Bronchial epithelial cell (primary cell): Measurements from ENCODE around the gene DDX43. TPM values are rescaled to one million over a fixed set of nuclear protein-coding genes. Genes with fewer than 3 reads are reported as not detected.
A peak's percentile ranks its signal among the peaks of the same experiment; 100 is the strongest.

ENCODE experiments used
- DNase-seq: peaks from one replicate; pipeline ENCODE4 v3.0.0-alpha.2; 2010; ENCODE audit warnings: low read depth
- FAIRE-seq: peaks from 2 replicates; lab custom pipeline; 2011; peaks lifted over from hg19 to GRCh38; lab: Jason Lieb, UNC
- H3K27me3 ChIP-seq: 2 replicates; pipeline ENCODE4 v1.5.1; 2011; ENCODE audit warnings: low read length; ENCODE audit not compliant: control insufficient read depth, insufficient read depth
- H3K36me3 ChIP-seq: 2 replicates; pipeline ENCODE4 v1.5.1; 2011; ENCODE audit warnings: low read length; ENCODE audit not compliant: control insufficient read depth, insufficient read depth
- H3K4me3 ChIP-seq: 2 replicates; pipeline ENCODE4 v1.5.1; 2011; ENCODE audit warnings: mild to moderate bottlenecking, low read depth, low read length, control low read depth
- CTCF ChIP-seq: IDR thresholded peaks from 2 replicates; pipeline ENCODE4 v1.5.1; 2011; ENCODE audit warnings: mild to moderate bottlenecking, moderate library complexity, low read length, control low read depth, inconsistent platforms; ENCODE audit not compliant: insufficient read depth, severe bottlenecking
- total RNA-seq: library from RNA; depleted of rRNA; stranded (reverse); fragments of >200 nt; gene quantifications from 2 replicates; pipeline ENCODE4 v1.2.1, GENCODE V29; 2014

DDX43 gene
- total RNA-seq, result 0.26 and 0.64 TPM in 2 replicates

- DNase-seq, result peak; percentile 15
- peak within 1 kb of the TSS; percentile 13 for H3K4me3 ChIP-seq
- no peak for TF ChIP-seq CTCF
- no peak for FAIRE-seq
- no peaks in the 10 kb centered on the region for H3K27me3 ChIP-seq
- H3K36me3 ChIP-seq, result no peaks in the 10 kb centered on the region
These were observed at the start of gene DDX43 for GRCh38 chr6:73394577-73395354. Gene DDX43, plus strand, starts transcription at chr6:73394828. Its CDS starts 78 bp downstream, at chr6:73394906.

DNA sequence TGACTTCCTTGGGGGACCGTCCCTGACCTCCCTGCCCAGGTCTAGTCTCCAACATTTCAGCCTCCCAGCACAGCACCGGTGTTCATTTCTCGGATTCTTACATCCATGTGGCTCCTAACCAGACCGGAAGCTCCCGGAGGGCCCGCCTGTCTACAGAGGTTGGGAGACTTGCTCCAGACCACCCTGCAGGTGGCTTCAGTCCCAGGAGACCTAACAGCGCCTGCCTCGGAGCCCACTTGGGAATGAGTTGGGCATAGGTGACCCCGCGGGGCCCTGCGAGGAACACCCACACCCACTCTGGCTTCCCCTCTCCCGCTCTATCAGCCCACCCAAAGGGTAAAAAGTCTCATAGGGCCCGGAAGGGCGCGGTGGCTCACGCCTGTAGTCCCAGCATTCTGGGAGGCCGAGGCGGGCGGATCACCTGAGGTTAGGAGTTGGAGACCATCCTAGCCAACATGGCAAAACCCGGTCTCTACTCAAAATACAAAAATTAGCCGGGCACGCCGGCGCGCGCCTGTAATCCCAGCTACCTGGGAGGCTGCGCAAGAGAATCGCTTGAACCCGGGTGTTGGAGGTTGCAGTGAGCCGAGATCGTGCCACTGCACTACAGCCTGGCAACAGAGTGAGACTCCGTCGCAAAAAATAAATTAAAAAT lies 46.0 kb upstream of the DDX43 start:
- Histone ChIP-seq H3K36me3 (no peaks in the 10 kb centered on the region), H3K4me3 (no peak overlapping the region), H3K27me3 (no peaks in the 10 kb centered on the region)
- no peak for FAIRE-seq
- no peak for TF ChIP-seq CTCF
- DNase-seq, result no peak

DNA sequence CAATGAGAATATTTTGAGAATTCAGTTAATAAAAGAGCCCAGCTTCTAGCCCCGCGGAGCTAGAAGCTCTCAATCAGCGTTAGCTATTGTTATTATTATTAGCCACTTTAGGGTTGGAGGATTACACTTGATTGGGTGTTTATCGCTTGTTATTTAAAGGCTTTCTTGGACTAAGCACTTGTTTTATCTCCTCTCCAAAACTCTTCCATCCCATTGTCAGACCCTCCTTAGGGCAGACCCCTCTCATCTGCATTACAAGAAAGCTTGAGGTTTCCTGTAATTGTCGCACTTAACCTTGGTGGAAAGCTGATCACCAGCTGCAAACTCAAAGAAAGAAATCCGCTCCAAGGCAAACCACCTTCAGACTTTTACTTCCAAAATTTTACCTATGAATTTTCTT lies 45.3 kb upstream of the DDX43 start:
- no peaks in the 10 kb centered on the region for H3K36me3 ChIP-seq
- no peak overlapping the region for H3K4me3 ChIP-seq
- no peak for FAIRE-seq
- H3K27me3 ChIP-seq, result no peaks in the 10 kb centered on the region
- TF ChIP-seq CTCF, result no peak
- DNase-seq, result no peak

- H3K4me3 ChIP-seq, result no peak within 1 kb of the TSS
- TF ChIP-seq CTCF, result no peak
- no peaks in the 10 kb centered on the region for H3K27me3 ChIP-seq
- no peaks in the 10 kb centered on the region for H3K36me3 ChIP-seq
- FAIRE-seq (no peak), DNase-seq (no peak)
These were observed 40.7 kb upstream of the DDX43 start, which contains the start of gene DPPA5 for GRCh38 chr6:73353636-73354593. Gene DPPA5, minus strand, starts transcription at chr6:73354276. Its CDS starts 51 bp downstream, at chr6:73354225.

DNA sequence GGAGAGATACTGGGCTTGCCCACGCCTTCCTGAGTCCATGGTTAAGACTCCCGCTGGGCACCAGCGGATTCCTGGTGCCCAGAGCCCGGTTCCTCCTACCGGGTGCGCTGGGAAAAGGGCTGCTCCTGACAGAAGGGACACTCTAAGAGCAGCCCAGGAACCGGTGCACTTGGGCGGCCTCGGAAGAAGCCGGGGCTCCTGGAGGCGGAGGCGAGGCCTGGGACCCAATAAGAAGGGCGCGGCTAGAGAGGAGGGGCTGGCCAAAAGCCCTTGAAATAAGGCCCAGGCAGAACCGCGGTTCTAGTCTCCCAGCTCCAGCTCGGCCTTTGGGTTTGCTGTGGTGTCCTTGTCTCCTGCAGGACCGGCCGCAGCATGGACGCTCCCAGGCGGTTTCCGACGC lies 32.3 kb upstream of the DDX43 start, which contains the start of gene KHDC3L:
Gene KHDC3L, plus strand, starts transcription at position 301 of the 400 bp plus-strand sequence. Its CDS starts 72 bp downstream, at position 373.
- TF ChIP-seq CTCF, result no peak
- H3K27me3 ChIP-seq, result no peaks in the 10 kb centered on the region
- DNase-seq, result no peak
- no peak for FAIRE-seq
- H3K36me3 ChIP-seq, result no peaks in the 10 kb centered on the region
- H3K4me3 ChIP-seq, result no peak within 1 kb of the TSS
